ENCODE measurements around the gene CREB3L4.

The CREB3L4 gene

DNA sequence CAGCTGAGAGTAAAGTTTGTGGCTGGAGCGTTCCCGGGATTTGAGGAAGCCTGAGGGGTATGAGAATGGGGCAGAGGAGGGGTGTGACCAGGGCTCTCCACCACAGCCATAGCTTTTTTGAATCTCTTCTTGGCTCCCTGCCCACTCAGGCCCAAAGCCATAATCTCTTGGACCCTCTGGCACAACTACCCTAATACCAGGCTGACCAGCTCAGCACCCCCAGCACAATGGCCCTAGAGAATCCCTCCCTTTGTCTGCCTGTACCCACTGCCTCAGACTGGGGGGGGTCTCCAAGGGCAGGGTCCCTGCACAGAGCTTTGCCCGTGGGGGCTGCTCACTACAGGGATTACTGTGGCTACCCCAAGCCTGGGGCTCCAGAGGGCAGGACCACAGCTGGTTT, 28.7 kb upstream of the CREB3L4 start:
- DNase-seq = no peak

DNA sequence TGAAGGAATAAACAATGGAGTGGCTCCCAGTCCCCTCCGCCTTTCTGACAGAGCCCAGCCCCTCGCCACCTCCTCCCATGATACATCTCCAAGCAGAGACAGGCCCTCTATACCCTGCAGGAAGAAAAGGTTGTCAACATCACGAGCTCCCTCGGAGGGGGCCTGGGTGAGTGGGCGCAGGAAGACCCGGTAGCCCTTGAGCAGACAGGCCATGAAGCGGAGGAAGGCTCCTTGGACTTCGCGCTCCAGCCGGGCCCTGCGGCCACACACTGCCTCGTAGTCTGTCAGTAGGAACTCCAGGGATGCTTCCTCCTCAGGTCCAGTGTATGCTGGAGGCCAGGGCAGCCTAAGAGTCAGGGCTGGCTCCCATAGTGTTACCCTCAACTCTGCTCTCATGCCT, 28.2 kb upstream of the CREB3L4 start:
- DNase-seq = no peak

DNA sequence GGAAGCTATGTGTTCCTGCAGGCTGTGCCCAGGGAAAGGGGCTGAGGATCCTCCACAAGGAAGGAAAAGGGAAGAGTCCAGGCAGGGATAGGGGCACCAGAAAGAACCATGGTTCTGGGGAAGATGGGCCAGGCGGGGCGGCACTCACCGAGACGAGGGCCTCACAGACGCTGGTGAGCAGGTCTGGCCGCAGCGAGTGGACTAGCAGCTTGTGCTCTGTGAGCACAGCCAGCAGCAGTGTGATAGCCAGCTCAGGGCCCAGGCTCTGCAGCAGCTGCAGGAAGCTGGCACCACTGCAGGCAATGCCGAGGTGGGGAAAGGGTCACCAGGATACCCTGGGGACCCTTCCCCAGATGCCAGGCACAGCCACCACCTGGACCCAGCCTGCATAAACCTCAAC, 26.9 kb upstream of the CREB3L4 start:
- no peak for DNase-seq

DNA sequence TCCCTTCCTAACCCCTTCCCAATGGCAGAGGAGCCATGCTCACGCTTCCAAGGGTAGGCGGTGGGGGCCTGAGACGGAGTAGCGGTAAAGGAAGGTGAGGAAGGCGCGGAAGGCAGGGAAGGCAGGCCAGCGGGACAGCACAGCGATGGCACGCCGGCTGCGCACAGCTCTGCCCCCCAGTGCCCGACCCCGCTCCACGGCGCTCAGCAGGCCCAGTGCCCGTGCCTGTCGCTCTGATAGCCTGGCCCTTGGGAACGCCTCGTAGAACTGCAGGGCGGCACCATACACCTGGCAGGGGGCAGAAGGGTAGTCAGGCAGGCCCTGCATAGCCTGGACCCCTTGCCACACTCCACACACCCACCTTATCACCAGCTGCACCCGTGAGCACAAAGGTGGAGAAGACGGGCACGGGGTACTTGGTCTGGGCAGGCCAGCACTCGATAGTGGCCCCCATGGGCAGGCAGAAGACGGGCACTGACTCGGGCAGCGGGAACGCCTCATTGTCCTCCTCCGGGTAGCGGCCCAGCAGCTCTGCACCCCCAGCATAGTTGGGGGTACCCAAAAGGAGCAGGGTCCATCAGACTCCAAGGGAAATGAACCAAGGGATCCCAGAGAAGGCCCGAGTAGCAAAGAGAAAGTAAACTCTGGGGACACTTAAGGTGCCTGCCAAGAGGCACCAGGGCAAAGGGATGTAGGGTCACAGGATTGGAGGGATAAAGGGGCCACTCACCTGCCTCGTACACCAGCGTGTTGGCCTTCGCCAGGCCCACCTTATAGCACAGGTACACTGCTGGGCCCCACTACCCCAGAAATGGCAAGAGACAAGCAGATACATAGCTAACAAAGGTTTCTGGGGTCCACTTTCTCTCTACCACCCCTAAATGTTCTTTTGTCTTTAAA, 25.6 kb upstream of the CREB3L4 start:
- no peak for DNase-seq

DNA sequence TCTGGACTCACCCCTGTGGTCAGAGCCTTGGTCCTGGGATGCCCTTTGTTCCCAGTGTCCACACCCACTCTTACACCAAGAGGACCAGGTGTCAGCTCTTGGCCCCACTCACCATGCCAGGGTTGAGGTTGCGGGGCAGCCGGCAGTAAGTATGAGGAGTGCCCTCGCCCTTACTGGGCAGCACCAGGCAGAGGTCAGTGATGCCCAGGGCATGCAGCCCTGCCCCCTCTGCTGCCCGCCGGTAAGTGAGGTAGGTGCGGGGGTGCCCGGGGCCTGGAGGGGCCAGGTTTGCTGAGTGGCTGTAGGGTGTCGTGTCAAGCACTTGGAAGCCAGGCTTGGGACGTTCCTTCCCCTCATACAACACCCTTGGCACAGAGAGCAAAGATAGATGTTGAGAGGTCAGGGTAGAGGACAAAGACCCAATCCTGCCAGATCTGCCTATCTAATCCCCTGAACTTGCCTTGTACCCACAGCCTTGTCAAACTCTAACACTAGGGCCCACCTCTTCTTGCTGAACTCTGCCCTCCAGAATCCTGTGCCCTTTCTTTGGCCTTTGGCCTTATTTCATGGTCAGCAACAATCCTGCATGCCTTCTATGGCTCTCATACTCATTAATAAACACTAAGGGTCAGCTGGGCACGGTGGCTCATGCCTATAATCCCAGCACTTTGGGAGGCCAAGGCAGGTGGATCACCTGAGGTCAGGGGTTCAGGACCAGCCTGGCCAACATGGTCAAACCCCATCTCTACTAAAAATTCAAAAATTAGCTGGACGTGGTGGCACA, 24.7 kb upstream of the CREB3L4 start:
- DNase-seq = no peak

DNA sequence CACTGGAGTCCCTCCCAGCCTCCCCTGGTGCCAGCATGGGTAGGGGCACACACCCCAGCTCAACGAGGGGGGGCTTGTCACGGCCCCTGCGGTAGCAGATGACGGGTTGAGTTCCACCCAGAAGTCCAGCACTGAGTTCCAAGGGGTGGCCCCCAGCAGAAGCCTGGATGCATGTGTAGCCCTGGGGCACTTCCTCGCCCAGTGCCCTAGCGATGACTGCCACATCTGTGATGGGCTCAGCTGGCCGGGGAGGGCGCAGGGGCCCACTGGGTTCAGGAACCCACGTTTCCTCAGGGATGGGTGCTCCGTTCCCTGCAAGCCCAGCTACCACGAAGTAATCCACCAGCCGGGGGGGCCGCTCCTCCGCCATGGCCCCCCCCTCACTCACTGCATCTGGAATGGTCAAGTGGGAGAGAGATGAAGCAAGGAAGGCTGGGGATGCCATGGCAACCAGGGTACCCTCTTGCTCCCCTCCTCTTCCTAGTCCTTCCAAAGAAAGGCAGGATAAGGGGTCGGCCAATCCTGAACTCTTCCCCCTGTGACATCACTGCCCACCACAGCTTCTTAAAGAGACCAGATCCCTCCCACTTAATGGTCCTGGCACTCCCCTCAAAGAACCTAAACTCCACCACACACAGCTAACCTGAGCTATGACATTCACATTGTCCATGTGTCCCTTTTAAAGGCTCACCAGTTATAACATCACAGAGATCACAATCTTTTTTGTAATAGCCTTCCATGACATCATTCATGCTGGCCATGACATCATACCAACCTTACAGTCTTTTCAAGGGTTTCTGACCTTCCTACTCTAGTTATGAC, 23.5 kb upstream of the CREB3L4 start:
- no peak for DNase-seq

DNA sequence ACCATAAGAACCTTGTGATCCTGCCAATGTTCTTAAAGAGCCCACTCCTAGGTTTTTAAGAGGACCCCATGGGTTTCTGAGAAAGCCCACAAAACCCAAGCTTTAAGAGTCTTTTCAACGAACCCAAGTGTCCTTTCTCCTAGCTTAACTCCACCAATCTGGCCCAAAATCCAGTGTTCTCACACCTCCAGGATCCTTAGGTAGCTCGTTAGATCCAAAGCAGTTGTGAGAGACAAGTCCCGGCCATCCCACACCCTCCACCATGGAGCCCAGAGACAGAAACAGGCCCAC, 22.9 kb upstream of the CREB3L4 start:
- no peak for DNase-seq

DNA sequence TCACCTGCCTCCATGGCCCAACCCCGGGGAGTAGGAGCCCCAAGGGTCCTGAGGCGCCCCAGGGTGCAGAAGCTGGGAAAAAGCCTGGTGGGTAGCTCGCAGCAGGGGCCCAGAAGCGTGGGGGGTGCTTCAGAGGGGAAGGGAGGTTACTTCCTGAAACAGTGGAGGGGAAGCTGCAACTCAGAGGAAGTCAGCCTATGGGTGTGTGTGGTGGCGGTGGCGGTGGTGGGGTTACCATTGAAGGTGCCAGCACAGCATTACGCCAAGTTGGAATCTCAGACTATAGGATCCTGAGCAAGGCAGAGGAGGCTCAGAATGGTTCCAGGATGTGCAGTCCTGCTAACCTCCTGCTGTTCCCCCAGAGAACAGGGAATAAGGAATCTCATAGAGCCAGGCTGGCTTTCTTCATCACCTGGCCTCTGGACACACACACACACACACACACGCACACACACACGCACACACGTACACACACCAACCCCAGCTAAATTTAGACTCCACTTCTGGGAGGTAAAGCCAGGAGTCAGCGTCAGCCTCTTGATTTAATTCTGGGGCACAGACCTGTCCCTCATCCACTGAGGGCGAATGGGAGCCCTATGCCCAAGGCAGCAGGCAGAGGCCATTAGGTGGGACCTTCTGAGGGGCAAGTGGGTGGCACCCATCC, 22.4 kb upstream of the CREB3L4 start:
- DNase-seq = no peak

DNA sequence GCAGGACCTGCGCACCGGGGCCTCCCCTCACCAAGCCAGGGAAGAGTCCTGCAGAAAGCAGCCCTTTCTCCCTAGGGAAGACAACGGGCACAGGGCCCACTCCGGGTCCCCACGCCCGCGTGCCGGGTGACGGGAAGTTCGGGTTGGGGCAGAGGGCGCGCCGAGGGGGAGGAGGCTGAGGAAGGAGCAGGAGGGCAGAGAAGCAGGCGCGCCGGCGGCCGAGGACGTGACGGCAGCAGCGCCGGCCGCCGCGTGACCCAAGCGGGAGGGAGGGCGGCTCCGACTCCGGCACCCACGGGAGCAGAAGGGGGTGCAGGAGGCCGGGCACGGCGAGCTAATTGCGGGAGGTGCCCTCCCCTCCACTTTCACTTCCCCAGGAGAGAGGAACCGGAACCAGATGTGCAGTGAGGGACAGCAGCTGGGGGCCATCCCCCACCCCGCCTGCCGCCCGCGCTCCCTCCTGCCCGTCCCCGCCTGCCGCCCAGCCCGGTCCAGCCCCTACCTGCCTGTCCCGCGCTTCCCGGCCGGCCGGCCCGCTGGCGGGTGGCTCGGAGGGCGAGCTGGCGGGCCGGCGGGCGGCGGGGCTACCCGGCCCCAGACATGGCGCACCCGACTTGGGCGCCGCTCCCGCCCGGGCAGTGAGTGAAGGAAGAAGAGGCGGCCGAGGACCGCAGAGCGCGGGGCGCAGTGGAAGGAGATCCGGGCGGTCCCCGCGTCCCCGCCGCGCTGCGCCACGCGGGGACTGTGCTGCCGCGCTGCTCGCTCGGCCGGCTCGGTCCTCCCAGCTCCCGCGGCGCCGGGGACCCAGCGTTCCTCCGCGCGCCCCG, 21.7 kb upstream of the CREB3L4 start:
- no peak for DNase-seq

DNA sequence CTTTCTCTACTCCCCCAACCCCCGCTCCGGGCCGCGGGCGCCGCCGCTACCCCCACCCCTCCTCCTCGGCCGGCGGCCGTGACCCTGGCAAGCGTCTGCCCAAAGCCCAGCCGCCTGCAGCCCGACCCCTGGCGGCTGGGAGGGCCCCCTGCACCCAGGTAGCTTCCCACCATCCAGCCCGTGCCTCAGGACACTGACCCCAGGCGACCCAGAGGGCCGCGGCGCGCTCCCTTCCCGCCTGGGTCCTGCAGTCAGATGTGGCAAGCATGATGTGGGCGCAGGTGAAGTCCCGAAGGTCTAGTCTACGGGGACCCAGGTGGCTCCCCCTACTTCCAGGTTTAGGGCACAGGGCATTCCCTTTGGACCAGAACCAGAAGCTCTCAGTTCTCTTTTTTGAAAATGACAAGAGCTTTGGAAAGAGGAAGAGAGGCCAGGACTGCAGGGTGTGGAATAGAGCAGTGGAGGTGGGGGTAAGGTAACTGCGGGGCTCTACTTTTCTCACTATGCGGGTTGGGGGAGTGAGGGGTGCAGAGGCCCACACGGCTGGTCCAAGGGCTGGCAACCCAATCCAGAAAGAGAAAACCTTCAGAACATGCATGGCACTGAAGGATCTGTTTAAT, 21.0 kb upstream of the CREB3L4 start, which contains the start of gene DENND4B:
TSS of gene DENND4B (minus strand) at position 97 of the 620 bp plus-strand sequence. CDS start 2,344 bp downstream, outside the sequence.
- DNase-seq = peak in 1 of 2 experiments; percentile 33

DNA sequence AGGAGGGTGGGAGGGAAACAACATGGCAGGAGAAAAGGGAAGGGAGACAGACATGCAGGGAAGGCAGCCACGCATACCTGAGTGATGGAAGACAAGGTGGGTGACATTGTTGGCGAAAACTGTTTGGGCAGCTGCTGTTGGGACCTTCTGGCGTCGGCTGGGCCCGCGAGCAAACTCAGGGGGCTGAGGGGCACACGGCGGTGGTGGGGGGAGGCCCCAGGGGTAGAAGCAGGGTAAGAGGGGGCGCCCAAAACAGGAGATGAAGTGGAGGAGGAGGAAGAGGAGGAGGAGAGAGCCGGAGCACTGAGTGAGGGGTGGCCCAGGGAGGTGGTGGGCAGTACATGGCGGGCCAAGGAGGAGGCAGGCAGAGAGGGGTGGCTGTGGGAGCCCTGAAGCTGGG, 16.5 kb upstream of the CREB3L4 start:
- DNase-seq = no peak

DNA sequence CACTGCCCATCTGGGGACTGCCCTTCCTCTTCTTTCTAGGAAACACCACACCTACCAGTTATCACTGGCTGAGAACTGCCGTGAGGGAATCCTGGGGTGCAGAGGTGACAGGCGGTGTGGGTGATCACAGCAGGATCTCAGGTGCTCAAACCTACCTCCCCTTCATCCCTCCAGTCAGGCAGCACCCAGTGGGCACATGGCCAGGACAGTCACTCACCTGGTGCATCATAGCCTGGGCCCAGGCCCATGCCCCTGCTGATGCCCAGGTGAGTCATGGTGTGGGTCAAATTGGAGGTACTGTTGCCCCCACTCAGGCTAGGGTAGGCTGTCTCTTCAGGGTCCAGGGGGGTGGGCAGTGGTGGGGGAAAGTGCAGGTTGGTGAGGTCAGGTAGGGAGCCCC, 15.9 kb upstream of the CREB3L4 start:
- DNase-seq = no peak

DNA sequence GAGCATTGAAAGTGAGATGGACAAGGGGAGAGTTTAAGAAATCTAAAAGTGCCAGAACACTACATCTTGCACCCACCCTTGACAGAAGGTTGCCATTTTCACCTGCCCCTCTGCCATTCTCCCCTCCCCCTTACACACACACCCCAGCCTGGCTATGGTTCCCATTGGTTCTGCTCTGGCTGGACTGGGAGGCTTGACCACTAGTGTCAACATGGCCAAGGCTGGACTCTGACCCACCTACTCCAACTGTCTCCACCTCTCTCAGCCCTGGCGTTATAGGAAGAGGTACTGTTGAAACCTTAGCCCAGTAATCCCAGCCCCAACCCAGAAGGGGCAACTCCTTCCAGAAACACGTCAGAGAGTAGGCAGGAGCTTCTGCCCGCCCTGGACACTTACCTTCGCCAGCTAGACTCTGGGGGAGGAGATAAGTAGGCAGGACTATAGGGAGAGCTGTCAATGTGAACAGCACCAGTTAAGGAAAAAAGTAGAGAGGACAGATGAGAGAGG, 13.8 kb upstream of the CREB3L4 start:
- DNase-seq = no peak

DNA sequence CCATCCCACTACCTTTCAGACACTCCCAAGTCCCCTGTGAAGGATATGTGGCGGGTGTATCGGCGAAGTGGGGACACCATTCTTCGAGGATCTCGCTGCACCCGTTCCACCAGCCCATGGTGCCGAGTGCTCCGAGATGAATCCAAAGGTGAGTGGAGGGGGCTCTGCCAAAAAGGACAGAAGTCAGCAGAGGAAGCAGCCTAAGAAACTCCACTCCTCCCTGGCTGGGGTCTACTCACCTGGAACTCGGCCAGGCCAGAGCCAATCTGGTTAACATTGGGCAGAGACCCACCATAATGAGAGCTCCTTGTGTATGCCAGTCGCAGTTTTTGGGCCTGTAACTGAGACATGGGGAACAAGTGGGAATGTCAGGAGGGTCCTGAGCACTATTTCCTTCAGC, 12.9 kb upstream of the CREB3L4 start:
- DNase-seq = no peak

DNA sequence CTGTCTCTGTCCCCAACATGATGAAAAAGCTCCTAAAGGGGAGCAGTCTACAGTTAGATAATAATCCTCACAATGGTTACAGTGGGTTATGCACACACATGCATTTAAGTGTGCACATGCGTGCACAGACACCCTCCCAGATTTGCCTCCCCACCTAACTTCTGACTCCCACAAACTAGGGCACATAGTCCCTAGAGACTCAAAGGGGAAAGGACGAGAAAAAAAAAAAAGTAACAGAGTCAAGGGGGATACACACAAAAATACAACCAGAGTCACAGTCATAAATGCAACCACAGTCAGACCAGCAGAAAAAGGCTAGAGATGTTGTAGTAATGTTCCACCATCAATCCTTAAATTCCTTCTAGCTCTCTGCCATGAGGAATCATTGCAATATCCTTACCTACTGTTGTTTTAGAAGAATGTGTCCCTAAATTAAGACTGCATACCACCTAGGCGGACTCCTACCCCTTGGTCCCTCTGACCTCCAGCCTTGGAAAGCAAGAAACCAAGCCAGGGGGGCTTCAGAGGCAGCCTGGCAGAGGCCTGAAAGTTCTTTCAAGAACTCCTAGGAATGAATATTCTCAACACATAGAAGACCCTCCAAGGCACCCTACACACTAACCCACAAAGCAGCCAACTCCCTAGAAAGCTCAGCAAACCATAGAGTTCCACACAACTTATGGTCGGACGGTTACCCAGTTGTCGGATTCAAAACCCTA, 10.5 kb upstream of the CREB3L4 start:
- DNase-seq = no peak

DNA sequence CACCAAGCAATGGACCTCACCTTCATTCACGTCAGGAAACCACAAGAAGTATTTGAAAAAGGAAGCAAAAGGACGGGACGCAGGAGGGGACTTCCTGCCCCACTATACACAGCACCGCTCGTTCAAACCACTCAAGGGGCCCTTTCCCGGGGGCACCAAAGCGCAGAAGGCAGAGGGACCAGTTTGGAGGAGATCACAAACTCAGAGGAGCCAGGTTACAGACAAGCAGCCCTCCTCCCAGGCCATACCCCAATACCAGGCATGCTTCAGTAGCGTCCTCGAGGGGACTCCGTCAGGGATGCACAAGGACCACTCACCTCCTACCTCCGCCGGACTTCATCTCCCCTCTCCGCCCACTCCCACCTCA, 10.0 kb upstream of the CREB3L4 start:
- no peak for DNase-seq

DNA sequence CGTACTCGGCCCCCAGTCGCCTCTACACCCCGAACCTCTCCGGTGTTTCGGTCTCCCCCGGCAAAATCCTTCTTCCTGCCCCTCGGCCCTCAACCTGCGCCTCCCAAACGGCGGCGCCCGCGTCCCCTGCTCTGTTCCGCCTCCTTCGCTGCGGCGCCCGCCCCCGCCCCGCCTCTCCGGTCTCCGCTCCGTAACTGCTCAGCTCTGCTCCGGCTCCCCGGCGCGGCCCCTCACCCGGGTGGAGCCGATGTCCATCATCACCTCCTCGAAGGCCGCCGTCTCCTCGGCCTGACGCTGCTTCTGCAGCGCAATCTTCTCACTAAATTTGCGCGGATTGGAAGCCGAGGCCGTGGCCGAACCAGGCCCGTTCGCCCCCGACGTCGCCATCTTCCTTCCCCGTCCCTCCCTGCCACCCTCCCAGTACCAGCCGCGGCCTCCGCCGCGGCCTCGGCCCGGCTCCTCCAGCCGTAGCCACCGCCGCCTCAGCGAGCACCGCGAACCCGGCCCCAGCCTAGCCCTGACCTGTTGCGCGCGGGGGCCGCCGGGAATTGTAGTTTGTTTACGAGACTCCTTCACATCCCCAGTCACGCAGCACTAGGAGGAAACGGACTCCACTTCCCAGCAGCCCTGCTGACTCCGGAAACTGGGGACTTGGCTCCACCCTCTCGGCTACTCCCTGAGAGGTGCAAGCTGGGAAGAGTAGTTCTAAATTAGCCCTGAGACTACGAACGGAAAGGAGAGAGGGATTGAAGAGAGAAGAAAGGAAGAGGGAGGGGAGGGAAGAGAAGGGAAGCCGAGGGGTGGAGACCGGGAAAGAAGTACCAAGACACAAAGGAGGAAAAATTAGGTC, 9.4 kb upstream of the CREB3L4 start, which contains the start of gene CRTC2:
TSS of gene CRTC2 (minus strand) at position 502 of the 850 bp plus-strand sequence. CDS start at position 387, 115 bp downstream.
- DNase-seq = peak; percentile 94 to 99

DNA sequence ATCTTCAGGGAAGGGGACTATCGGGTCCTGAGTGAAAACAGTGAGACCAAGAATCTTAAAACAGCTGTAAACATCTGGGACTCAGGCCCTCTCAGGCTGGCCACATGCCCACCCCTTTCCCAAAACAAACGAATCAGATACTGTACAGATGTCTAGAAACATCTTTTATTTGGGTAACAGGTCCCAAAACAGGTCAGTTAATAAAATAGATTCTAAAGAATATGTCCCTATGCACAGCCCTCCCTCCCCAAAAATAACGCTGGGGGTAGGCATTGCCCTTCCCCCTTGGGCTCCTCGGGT, 8.8 kb upstream of the CREB3L4 start:
- no peak for DNase-seq

DNA sequence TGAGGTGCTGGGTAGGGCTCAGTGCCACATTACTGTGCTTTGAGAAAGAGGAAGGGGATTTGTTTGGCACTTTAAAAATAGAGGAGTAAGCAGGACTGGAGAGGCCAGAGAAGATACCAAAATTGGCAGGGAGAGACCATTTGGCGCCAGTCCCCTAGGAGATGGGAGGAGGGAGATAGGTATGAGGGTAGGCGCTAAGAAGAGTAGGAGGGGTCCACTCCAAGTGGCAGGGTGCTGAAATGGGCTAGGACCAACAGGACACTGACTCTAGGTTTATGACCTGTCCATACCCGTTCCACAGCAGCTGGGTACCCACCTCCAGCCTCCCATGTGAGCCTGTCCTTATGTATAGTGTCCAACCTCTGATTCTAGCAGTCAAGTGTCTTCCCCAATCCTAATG, 8.2 kb upstream of the CREB3L4 start:
- DNase-seq = no peak

DNA sequence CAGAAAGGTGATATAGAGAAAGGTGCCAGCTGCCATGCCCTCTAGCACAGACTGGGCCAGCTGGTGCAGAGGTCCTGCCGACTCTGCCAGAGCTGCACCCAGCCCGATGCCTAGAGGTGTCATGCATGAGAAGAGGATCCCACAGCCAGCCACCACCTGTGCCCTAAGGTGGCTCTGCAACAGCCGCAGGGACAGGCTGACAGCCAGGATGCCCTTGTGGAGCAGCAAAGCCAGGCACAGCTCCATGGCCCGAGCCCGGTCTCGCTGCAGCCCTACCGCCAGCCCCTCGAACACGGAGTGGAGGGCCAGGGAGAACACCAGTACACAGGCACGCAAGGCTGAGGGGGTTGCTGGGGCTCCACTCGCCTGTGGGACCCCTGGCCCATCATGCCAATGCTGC, 7.5 kb upstream of the CREB3L4 start:
- DNase-seq = no peak
